ENCODE measurements around the gene TNFRSF18.

DNA sequence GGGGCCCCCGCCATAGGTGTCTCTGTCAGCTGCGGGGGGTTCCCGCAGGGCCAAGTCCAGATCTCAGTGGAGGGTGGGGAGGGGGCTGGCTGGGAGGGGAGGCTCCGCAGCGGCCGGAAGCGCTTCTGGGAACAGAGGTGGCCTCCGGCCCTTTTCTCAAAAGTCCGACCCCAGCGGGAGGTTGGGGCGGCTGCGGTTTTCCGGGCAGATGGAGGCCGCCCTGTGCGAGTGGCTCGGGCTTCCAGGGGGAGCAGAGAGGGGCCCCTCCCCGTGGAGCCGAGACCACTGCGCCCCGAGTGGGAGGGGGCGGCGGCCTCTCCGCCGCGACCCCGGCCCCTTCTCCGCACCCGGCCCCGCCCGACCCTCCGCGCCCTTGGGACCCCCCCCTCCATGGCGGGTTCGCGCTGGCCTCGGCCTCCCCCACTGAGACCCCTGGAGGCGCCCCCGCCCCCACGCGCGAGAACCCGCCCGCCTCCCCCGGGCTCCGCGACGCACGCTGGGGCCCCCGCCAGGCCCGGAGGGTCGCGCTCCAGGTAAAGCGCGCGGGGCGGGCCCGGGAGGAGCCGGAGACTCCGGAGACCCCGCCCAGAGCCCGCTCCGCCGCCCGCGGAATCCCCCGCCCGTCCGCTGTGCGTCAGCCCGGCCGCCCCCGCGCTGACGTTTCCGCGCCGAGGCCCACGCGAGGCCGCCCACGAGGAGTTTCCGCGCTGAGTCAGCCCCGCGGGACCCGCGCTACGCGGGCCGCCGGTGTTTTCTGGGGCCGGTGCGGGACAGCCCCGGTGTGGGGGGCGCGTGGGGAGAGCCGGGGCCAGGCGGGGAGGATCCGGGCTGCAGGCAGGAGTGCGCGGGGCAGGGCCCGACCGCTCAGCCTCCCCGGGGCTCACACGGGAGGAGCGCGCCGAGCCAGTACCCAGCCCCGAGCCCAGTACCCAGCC is 5.2 kb downstream of the TNFRSF18 start:
- TF ChIP-seq EZH2 (IDR thresholded peaks at IDR 0.05; ENCODE audit: low read depth, unreplicated experiment) (peak; percentile 31), ZNF114 (CRISPR knock-in tag; IDR thresholded peaks at IDR 0.05) (no peak), NANOG (IDR thresholded peaks at IDR 0.05; ENCODE audit: borderline replicate concordance) (no peak), POLR2AphosphoS5 (IDR thresholded peaks at IDR 0.05; ENCODE audit: low read depth) (no peak), EZH2phosphoT487 (IDR thresholded peaks at IDR 0.05; ENCODE audit: unreplicated experiment) (no peak), ZNF331 (CRISPR knock-in tag; IDR thresholded peaks at IDR 0.05; ENCODE audit: low read depth) (no peak), JUNB (IDR thresholded peaks at IDR 0.05; ENCODE audit: unreplicated experiment) (no peak)
- TF ChIP-seq, protein P1, sequence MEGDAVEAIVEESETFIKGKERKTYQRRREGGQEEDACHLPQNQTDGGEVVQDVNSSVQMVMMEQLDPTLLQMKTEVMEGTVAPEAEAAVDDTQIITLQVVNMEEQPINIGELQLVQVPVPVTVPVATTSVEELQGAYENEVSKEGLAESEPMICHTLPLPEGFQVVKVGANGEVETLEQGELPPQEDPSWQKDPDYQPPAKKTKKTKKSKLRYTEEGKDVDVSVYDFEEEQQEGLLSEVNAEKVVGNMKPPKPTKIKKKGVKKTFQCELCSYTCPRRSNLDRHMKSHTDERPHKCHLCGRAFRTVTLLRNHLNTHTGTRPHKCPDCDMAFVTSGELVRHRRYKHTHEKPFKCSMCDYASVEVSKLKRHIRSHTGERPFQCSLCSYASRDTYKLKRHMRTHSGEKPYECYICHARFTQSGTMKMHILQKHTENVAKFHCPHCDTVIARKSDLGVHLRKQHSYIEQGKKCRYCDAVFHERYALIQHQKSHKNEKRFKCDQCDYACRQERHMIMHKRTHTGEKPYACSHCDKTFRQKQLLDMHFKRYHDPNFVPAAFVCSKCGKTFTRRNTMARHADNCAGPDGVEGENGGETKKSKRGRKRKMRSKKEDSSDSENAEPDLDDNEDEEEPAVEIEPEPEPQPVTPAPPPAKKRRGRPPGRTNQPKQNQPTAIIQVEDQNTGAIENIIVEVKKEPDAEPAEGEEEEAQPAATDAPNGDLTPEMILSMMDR (conservative IDR thresholded peaks at IDR 0.05; ENCODE audit: low read depth in 2 of 2) = no peak
- TF ChIP-seq, protein P2, sequence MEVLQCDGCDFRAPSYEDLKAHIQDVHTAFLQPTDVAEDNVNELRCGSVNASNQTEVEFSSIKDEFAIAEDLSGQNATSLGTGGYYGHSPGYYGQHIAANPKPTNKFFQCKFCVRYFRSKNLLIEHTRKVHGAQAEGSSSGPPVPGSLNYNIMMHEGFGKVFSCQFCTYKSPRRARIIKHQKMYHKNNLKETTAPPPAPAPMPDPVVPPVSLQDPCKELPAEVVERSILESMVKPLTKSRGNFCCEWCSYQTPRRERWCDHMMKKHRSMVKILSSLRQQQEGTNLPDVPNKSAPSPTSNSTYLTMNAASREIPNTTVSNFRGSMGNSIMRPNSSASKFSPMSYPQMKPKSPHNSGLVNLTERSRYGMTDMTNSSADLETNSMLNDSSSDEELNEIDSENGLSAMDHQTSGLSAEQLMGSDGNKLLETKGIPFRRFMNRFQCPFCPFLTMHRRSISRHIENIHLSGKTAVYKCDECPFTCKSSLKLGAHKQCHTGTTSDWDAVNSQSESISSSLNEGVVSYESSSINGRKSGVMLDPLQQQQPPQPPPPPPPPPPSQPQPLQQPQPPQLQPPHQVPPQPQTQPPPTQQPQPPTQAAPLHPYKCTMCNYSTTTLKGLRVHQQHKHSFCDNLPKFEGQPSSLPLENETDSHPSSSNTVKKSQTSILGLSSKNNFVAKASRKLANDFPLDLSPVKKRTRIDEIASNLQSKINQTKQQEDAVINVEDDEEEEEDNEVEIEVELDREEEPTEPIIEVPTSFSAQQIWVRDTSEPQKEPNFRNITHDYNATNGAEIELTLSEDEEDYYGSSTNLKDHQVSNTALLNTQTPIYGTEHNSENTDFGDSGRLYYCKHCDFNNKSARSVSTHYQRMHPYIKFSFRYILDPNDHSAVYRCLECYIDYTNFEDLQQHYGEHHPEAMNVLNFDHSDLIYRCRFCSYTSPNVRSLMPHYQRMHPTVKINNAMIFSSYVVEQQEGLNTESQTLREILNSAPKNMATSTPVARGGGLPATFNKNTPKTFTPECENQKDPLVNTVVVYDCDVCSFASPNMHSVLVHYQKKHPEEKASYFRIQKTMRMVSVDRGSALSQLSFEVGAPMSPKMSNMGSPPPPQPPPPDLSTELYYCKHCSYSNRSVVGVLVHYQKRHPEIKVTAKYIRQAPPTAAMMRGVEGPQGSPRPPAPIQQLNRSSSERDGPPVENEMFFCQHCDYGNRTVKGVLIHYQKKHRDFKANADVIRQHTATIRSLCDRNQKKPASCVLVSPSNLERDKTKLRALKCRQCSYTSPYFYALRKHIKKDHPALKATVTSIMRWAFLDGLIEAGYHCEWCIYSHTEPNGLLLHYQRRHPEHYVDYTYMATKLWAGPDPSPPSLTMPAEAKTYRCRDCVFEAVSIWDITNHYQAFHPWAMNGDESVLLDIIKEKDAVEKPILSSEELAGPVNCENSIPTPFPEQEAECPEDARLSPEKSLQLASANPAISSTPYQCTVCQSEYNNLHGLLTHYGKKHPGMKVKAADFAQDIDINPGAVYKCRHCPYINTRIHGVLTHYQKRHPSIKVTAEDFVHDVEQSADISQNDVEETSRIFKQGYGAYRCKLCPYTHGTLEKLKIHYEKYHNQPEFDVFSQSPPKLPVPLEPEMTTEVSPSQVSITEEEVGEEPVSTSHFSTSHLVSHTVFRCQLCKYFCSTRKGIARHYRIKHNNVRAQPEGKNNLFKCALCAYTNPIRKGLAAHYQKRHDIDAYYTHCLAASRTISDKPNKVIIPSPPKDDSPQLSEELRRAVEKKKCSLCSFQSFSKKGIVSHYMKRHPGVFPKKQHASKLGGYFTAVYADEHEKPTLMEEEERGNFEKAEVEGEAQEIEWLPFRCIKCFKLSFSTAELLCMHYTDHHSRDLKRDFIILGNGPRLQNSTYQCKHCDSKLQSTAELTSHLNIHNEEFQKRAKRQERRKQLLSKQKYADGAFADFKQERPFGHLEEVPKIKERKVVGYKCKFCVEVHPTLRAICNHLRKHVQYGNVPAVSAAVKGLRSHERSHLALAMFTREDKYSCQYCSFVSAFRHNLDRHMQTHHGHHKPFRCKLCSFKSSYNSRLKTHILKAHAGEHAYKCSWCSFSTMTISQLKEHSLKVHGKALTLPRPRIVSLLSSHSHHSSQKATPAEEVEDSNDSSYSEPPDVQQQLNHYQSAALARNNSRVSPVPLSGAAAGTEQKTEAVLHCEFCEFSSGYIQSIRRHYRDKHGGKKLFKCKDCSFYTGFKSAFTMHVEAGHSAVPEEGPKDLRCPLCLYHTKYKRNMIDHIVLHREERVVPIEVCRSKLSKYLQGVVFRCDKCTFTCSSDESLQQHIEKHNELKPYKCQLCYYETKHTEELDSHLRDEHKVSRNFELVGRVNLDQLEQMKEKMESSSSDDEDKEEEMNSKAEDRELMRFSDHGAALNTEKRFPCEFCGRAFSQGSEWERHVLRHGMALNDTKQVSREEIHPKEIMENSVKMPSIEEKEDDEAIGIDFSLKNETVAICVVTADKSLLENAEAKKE (CRISPR knock-in tag; IDR thresholded peaks at IDR 0.05) = no peak
- TF ChIP-seq, protein P3, sequence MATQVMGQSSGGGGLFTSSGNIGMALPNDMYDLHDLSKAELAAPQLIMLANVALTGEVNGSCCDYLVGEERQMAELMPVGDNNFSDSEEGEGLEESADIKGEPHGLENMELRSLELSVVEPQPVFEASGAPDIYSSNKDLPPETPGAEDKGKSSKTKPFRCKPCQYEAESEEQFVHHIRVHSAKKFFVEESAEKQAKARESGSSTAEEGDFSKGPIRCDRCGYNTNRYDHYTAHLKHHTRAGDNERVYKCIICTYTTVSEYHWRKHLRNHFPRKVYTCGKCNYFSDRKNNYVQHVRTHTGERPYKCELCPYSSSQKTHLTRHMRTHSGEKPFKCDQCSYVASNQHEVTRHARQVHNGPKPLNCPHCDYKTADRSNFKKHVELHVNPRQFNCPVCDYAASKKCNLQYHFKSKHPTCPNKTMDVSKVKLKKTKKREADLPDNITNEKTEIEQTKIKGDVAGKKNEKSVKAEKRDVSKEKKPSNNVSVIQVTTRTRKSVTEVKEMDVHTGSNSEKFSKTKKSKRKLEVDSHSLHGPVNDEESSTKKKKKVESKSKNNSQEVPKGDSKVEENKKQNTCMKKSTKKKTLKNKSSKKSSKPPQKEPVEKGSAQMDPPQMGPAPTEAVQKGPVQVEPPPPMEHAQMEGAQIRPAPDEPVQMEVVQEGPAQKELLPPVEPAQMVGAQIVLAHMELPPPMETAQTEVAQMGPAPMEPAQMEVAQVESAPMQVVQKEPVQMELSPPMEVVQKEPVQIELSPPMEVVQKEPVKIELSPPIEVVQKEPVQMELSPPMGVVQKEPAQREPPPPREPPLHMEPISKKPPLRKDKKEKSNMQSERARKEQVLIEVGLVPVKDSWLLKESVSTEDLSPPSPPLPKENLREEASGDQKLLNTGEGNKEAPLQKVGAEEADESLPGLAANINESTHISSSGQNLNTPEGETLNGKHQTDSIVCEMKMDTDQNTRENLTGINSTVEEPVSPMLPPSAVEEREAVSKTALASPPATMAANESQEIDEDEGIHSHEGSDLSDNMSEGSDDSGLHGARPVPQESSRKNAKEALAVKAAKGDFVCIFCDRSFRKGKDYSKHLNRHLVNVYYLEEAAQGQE (IDR thresholded peaks at IDR 0.05; ENCODE audit: unreplicated experiment) = no peak
- TF ChIP-seq, protein P4, sequence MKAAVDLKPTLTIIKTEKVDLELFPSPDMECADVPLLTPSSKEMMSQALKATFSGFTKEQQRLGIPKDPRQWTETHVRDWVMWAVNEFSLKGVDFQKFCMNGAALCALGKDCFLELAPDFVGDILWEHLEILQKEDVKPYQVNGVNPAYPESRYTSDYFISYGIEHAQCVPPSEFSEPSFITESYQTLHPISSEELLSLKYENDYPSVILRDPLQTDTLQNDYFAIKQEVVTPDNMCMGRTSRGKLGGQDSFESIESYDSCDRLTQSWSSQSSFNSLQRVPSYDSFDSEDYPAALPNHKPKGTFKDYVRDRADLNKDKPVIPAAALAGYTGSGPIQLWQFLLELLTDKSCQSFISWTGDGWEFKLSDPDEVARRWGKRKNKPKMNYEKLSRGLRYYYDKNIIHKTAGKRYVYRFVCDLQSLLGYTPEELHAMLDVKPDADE (IDR thresholded peaks at IDR 0.05) = no peak
